K562 (cell line): ENCODE measurements around the gene PRKAA1. TPM values are rescaled to one million over a fixed set of nuclear protein-coding genes. Genes with fewer than 3 reads are reported as not detected.

Source experiments
- BACH1 ChIP-seq: fragments of 200-800 bp; sonication (Bioruptor generic); IDR thresholded peaks from 2 replicates; pipeline ENCODE4 v1.6.1; 2016; ENCODE audit warnings: missing genetic modification characterization, missing compliant biosample characterization
- BCOR ChIP-seq: fragments of 450-650 bp; IDR thresholded peaks from 2 replicates; pipeline ENCODE4 v1.6.1; 2016
- CSDE1 ChIP-seq, 2 experiments: fragments of 450-650 bp; IDR thresholded peaks; 2 replicates each; pipeline ENCODE4 v1.6.1; 2016; ENCODE audit warnings: mild to moderate bottlenecking in 1 of 2
- ELF1 ChIP-seq: fragments of 200-800 bp; sonication (Bioruptor generic); IDR thresholded peaks from 2 replicates; pipeline ENCODE4 v1.6.1; 2016; ENCODE audit warnings: missing genetic modification characterization, missing compliant biosample characterization
- ESRRB ChIP-seq: fragments of 250-450 bp; sonication (Bioruptor Pico); IDR thresholded peaks from 2 replicates; pipeline ENCODE4 v1.5.0; 2020; ENCODE audit warnings: mild to moderate bottlenecking, moderate library complexity, borderline replicate concordance
- HMGN3 ChIP-seq: IDR thresholded peaks from 2 replicates; pipeline ENCODE4 v1.6.1; 2011; ENCODE audit warnings: borderline replicate concordance, low read depth, mild to moderate bottlenecking, mixed read lengths, low read length; ENCODE audit not compliant: insufficient read length; ENCODE audit errors: extremely low read depth
- ILF3 ChIP-seq: fragments of 450-650 bp; IDR thresholded peaks from 2 replicates; pipeline ENCODE4 v1.6.1; 2018; ENCODE audit warnings: antibody characterized with exemption, mild to moderate bottlenecking, moderate library complexity, borderline replicate concordance
- MECOM ChIP-seq: fragments of 250-450 bp; sonication (Bioruptor Pico); IDR thresholded peaks from 2 replicates; pipeline ENCODE4 v1.8.0; 2022; ENCODE audit warnings: inconsistent platforms
- MXI1 ChIP-seq: IDR thresholded peaks from 2 replicates; pipeline ENCODE4 v1.6.1; 2011; ENCODE audit warnings: low read depth, mild to moderate bottlenecking, improper control_type of control experiment, low read length
- RBM15 ChIP-seq: fragments of 200-400 bp; formaldehyde crosslinking; IDR thresholded peaks from 2 replicates; pipeline ENCODE4 v1.6.1; 2018; ENCODE audit warnings: mild to moderate bottlenecking, low read length, moderate library complexity; ENCODE audit not compliant: insufficient read depth
- SMAD2 ChIP-seq: fragments of 150-350 bp; IDR thresholded peaks from 2 replicates; pipeline ENCODE4 v1.6.1; 2014; ENCODE audit warnings: low read depth, mild to moderate bottlenecking, low read length
- SPI1 ChIP-seq: IDR thresholded peaks from 2 replicates; pipeline ENCODE4 v1.6.1; 2011; ENCODE audit warnings: low read depth, low read length, control low read depth, borderline replicate concordance
- SREBF1 ChIP-seq: fragments of 150-350 bp; IDR thresholded peaks from 2 replicates; pipeline ENCODE4 v1.6.1; 2014; ENCODE audit warnings: antibody characterized with exemption, low read depth, low read length, borderline replicate concordance
- SUPT5H ChIP-seq: fragments of 450-650 bp; IDR thresholded peaks from 2 replicates; pipeline ENCODE4 v1.6.1; 2016
- U2AF1 ChIP-seq: fragments of 200-400 bp; formaldehyde crosslinking; optimal IDR thresholded peaks from 2 replicates; pipeline ENCODE3; 2017; ENCODE audit warnings: mild to moderate bottlenecking, low read depth, low read length, moderate library complexity
- U2AF2 ChIP-seq: fragments of 200-400 bp; formaldehyde crosslinking; optimal IDR thresholded peaks from 2 replicates; pipeline ENCODE3; 2017; ENCODE audit warnings: low read depth, mild to moderate bottlenecking, low read length
- ZBTB17 ChIP-seq: fragments of 450-650 bp; formaldehyde crosslinking; IDR thresholded peaks from 2 replicates; pipeline ENCODE4 v1.4.0; 2020; ENCODE audit warnings: mild to moderate bottlenecking
- ZKSCAN3 ChIP-seq: fragments of 250-450 bp; sonication (Bioruptor Pico); IDR thresholded peaks from 2 replicates; pipeline ENCODE4 v1.4.0; 2020
- ZNF12 ChIP-seq: sonication (generic); formaldehyde crosslinking; IDR thresholded peaks from 2 replicates; pipeline ENCODE4 v1.4.0; 2020; ENCODE audit warnings: mild to moderate bottlenecking, missing genetic modification reagents
- ZNF23 ChIP-seq: fragments of 250-450 bp; sonication (Bioruptor Pico); IDR thresholded peaks from 2 replicates; pipeline ENCODE4 v1.4.0; 2020; ENCODE audit warnings: mild to moderate bottlenecking
- polyA plus RNA-seq, 8 experiments: library from polyadenylated mRNA; depleted of rRNA in 4 of 8; stranded (reverse) in 5 of 8; unstranded in 3 of 8; fragments of >200 nt; fragmentation: Nextera tagmentation in 2 of 8; fragmentation: Illumina TruSeq in 1 of 8; extraction: Ambion mirVana in 2 of 8; extraction: Trizol in 1 of 8; gene quantifications; 2 replicates each; pipeline versions ENCODE4 v1.2.1 to v1.2.3, GENCODE V29; 2011 to 2014; ENCODE audit warnings: inconsistent platforms in 1 of 8, missing spikeins in 1 of 8
- total RNA-seq, 7 experiments: library from RNA; depleted of rRNA in 6 of 7; stranded (reverse); fragments of >200 nt in 6 of 7; fragmentation: Illumina TruSeq in 2 of 7; extraction: Trizol in 2 of 7; gene quantifications; 2 replicates each; pipeline versions ENCODE4 v1.2.1 to v1.2.3, GENCODE V29; 2011 to 2021; ENCODE audit warnings: low replicate concordance in 1 of 7
- TF ChIP-seq, protein P1 (sequence below), 2 experiments: IDR thresholded peaks; 2 replicates each; pipeline ENCODE4 v1.6.1; 2012; ENCODE audit warnings: improper control_type of control experiment in 2 of 2, low read depth in 2 of 2, low read length in 2 of 2, borderline replicate concordance in 1 of 2
- TF ChIP-seq, protein P2 (sequence below): fragments of 450-650 bp; conservative IDR thresholded peaks from 2 replicates; pipeline ENCODE4 v1.6.1; 2016; ENCODE audit warnings: missing genetic modification characterization, low read depth, mild to moderate bottlenecking, missing compliant biosample characterization, moderate library complexity
- TF ChIP-seq, protein P3 (sequence below): fragments of 250-450 bp; sonication (Bioruptor Pico); IDR thresholded peaks from 2 replicates; pipeline ENCODE4 v1.4.0; 2020

PRKAA1 gene
- total and polyA plus RNA-seq, 9 of the 15 experiments (the other 6 are each of a cell fraction or from before 2014, with no cell fraction given) = 24.5 to 84.0 (median 51.4) TPM

DNA sequence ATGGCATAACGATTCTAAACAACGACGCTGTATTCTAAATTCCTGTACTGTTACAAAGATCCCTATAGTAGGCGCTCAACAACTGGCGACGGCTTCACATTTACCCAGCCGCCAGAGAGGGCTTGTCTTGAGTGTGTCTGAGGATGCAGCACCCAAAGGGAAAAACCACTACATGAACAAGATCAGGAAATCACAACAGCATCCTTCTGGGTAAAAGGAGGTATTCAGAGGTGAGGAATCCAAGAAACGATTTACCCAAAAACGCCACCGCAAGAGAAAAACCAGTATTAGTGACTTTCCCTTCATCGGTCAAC, 43.1 kb downstream of the PRKAA1 start (continued):
- TF ChIP-seq MECOM (CRISPR knock-in tag) (no peak), MXI1 (no peak), CSDE1 (IDR thresholded peaks at IDR 0.05) (no peak), U2AF1 (no peak), RBM15 (no peak), ESRRB (CRISPR knock-in tag) (no peak), SMAD2 (no peak), SPI1 (no peak), ZNF12 (no peak), HMGN3 (no peak), ELF1 (tag) (no peak), SREBF1 (no peak), ZNF23 (CRISPR knock-in tag) (peak; percentile 20; the same call in 1 of the 2 replicates), U2AF2 (no peak), ZKSCAN3 (no peak), BCOR (no peak), ILF3 (no peak), SUPT5H (no peak), BACH1 (tag) (no peak), ZBTB17 (CRISPR knock-in tag) (0 out of 2 replicates have a peak, but pooled peaks have one; percentile 17)
- TF ChIP-seq, protein P1, sequence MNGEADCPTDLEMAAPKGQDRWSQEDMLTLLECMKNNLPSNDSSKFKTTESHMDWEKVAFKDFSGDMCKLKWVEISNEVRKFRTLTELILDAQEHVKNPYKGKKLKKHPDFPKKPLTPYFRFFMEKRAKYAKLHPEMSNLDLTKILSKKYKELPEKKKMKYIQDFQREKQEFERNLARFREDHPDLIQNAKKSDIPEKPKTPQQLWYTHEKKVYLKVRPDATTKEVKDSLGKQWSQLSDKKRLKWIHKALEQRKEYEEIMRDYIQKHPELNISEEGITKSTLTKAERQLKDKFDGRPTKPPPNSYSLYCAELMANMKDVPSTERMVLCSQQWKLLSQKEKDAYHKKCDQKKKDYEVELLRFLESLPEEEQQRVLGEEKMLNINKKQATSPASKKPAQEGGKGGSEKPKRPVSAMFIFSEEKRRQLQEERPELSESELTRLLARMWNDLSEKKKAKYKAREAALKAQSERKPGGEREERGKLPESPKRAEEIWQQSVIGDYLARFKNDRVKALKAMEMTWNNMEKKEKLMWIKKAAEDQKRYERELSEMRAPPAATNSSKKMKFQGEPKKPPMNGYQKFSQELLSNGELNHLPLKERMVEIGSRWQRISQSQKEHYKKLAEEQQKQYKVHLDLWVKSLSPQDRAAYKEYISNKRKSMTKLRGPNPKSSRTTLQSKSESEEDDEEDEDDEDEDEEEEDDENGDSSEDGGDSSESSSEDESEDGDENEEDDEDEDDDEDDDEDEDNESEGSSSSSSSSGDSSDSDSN (IDR thresholded peaks at IDR 0.05; ENCODE audit: borderline replicate concordance in 1 of 2, low read depth in 2 of 2, low read length in 2 of 2) = peak in 1 of 2 experiments; percentile 72; a peak in 2 of 4 replicates
- TF ChIP-seq, protein P2, sequence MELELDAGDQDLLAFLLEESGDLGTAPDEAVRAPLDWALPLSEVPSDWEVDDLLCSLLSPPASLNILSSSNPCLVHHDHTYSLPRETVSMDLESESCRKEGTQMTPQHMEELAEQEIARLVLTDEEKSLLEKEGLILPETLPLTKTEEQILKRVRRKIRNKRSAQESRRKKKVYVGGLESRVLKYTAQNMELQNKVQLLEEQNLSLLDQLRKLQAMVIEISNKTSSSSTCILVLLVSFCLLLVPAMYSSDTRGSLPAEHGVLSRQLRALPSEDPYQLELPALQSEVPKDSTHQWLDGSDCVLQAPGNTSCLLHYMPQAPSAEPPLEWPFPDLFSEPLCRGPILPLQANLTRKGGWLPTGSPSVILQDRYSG = no peak
- TF ChIP-seq, protein P3, sequence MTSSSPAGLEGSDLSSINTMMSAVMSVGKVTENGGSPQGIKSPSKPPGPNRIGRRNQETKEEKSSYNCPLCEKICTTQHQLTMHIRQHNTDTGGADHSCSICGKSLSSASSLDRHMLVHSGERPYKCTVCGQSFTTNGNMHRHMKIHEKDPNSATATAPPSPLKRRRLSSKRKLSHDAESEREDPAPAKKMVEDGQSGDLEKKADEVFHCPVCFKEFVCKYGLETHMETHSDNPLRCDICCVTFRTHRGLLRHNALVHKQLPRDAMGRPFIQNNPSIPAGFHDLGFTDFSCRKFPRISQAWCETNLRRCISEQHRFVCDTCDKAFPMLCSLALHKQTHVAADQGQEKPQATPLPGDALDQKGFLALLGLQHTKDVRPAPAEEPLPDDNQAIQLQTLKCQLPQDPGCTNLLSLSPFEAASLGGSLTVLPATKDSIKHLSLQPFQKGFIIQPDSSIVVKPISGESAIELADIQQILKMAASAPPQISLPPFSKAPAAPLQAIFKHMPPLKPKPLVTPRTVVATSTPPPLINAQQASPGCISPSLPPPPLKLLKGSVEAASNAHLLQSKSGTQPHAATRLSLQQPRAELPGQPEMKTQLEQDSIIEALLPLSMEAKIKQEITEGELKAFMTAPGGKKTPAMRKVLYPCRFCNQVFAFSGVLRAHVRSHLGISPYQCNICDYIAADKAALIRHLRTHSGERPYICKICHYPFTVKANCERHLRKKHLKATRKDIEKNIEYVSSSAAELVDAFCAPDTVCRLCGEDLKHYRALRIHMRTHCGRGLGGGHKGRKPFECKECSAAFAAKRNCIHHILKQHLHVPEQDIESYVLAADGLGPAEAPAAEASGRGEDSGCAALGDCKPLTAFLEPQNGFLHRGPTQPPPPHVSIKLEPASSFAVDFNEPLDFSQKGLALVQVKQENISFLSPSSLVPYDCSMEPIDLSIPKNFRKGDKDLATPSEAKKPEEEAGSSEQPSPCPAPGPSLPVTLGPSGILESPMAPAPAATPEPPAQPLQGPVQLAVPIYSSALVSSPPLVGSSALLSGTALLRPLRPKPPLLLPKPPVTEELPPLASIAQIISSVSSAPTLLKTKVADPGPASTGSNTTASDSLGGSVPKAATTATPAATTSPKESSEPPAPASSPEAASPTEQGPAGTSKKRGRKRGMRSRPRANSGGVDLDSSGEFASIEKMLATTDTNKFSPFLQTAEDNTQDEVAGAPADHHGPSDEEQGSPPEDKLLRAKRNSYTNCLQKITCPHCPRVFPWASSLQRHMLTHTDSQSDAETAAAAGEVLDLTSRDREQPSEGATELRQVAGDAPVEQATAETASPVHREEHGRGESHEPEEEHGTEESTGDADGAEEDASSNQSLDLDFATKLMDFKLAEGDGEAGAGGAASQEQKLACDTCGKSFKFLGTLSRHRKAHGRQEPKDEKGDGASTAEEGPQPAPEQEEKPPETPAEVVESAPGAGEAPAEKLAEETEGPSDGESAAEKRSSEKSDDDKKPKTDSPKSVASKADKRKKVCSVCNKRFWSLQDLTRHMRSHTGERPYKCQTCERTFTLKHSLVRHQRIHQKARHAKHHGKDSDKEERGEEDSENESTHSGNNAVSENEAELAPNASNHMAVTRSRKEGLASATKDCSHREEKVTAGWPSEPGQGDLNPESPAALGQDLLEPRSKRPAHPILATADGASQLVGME = peak; percentile 28; the same call in 1 of the 2 replicates
